ENCODE measurements around the gene UVSSA. TPM values are rescaled to one million over a fixed set of nuclear protein-coding genes. Genes with fewer than 3 reads are reported as not detected.

Gene UVSSA
- total and polyA plus RNA-seq, 2 donors (not counting 1 experiment from before 2014, with no cell fraction given) = 4.6 to 7.6 TPM

DNA sequence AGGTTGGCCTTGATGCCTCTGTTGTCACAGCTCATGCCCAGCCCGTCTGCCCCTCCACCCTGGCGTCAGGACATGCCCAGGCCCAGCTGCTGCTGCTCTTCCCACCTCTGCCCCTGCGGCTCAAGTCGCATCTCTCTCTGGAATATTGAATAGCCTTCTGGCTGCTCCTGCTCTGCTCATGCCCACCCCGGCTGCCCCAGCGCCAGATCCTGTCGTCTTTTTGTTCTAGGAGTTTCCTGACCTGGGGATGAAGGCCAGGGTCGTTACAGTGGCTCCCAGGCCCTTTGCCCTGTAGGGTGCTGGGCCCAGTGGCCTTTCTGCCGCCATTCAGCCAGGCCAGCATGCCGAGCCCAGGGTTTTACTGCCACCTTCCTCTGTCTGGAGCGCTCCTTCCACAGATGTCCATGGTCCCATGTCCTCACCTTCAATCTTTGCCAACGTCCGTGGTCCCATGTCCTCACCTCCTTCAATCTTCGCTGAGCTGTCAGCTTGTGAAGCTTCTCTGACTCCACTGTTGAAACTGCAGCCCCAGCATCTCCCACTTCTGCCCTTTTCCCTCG is 47.6 kb upstream of the UVSSA start:
- peaks cover 10% of the 10 kb centered on the region for H3K36me3 ChIP-seq (ENCODE audit: control insufficient read depth, insufficient read depth, low read length)
- no peak overlapping the region for H3K4me3 ChIP-seq (replicated peaks in 1 of 4; ENCODE audit: control extremely low read depth in 1 of 4, insufficient read depth in 1 of 4, low read depth in 3 of 4, low read length in 4 of 4)
- H2AFZ ChIP-seq (ENCODE audit: low read length) = no peak overlapping the region
- TF ChIP-seq EZH2 (IDR thresholded peaks at IDR 0.05; ENCODE audit: low read length, missing control alignments) = no peak
- TF ChIP-seq, protein P1, sequence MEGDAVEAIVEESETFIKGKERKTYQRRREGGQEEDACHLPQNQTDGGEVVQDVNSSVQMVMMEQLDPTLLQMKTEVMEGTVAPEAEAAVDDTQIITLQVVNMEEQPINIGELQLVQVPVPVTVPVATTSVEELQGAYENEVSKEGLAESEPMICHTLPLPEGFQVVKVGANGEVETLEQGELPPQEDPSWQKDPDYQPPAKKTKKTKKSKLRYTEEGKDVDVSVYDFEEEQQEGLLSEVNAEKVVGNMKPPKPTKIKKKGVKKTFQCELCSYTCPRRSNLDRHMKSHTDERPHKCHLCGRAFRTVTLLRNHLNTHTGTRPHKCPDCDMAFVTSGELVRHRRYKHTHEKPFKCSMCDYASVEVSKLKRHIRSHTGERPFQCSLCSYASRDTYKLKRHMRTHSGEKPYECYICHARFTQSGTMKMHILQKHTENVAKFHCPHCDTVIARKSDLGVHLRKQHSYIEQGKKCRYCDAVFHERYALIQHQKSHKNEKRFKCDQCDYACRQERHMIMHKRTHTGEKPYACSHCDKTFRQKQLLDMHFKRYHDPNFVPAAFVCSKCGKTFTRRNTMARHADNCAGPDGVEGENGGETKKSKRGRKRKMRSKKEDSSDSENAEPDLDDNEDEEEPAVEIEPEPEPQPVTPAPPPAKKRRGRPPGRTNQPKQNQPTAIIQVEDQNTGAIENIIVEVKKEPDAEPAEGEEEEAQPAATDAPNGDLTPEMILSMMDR (conservative IDR thresholded peaks at IDR 0.05 in 1 of 2, IDR thresholded peaks at IDR 0.05 in 1 of 2; ENCODE audit: low read depth in 1 of 2, low read length in 2 of 2) = no peak
- no peaks in the 10 kb centered on the region for H3K27me3 ChIP-seq (ENCODE audit: control insufficient read depth, insufficient read depth, low read length)
- no peak overlapping the region for H3K9ac ChIP-seq (ENCODE audit: insufficient read depth, low read length)
- no peaks in the 10 kb centered on the region for H3K9me3 ChIP-seq (ENCODE audit: control insufficient read depth, insufficient read depth, low read depth, low read length)
- H3K79me2 ChIP-seq (ENCODE audit: control insufficient read depth, insufficient read depth, low read length) = peaks cover 73% of the 10 kb centered on the region
- H3K4me1 ChIP-seq (ENCODE audit: control insufficient read depth, extremely low read depth, insufficient read depth, low read length) = no peaks in the 10 kb centered on the region
- no peak overlapping the region for H3K27ac ChIP-seq (ENCODE audit: insufficient read depth, low read length)
- no peak overlapping the region for H3K4me2 ChIP-seq (ENCODE audit: extremely low read depth, insufficient read depth, low read length)
- H4K20me1 ChIP-seq (ENCODE audit: control insufficient read depth, extremely low read depth, insufficient read depth, low read length) = no peaks in the 10 kb centered on the region
- no peak for DNase-seq (ENCODE audit: low read depth in 2 of 2)

DNA sequence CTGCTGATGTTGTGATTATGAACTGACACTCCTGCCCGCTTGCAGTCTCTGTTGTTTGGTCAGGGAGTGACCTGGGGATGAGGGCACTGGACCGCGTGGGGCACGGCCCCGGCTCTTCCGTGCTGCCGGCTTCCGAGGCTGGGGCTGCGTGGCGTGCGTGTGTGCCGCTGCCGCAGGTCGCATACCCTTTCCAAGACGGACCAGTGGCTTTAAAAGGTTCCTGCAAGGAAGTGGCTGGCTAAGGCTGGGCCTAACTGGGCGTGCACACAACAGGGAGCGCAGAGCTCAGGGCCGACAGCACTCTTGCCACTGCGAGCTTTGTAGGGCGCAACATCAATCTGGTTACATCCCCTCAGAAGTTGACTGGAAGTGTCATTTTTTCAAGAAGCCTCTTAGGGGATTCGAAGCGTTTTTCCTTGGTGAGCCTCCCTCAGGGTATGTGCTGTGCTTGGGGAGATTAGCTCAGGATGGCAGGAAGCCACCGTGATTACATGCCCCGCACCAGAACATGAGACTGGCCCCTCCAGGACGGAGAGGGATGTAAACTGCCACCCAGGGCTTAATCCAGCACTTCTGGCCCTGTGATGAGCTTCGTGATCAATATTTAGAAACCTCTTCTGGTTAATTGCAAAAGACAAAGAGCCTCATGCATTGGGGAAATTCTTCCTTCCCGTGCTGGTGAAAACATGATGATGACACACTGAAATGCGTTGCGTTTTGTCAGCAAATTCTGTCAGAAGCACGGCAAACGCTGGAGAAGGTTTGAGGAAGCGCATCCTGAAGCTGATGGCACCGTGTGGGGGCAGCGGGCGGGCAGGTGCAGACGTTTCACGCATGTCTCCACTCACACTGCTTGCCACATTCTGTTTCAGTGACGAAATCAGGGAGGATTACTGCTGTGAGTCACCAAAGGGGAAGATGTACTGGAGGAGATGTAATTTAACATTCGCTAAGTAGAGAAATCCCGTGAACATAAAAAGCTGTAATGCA is 46.2 kb upstream of the UVSSA start:
- Histone ChIP-seq H3K9me3 (ENCODE audit: control insufficient read depth, insufficient read depth, low read depth, low read length) (no peaks in the 10 kb centered on the region), H3K27me3 (ENCODE audit: control insufficient read depth, insufficient read depth, low read length) (no peaks in the 10 kb centered on the region), H3K9ac (ENCODE audit: insufficient read depth, low read length) (no peak overlapping the region), H3K4me2 (ENCODE audit: extremely low read depth, insufficient read depth, low read length) (no peak overlapping the region), H3K79me2 (ENCODE audit: control insufficient read depth, insufficient read depth, low read length) (peaks cover 71% of the 10 kb centered on the region), H3K27ac (ENCODE audit: insufficient read depth, low read length) (no peak overlapping the region), H3K4me3 (replicated peaks in 1 of 4; ENCODE audit: control extremely low read depth in 1 of 4, insufficient read depth in 1 of 4, low read depth in 3 of 4, low read length in 4 of 4) (no peak overlapping the region), H2AFZ (ENCODE audit: low read length) (no peak overlapping the region), H3K36me3 (ENCODE audit: control insufficient read depth, insufficient read depth, low read length) (peaks cover 10% of the 10 kb centered on the region), H4K20me1 (ENCODE audit: control insufficient read depth, extremely low read depth, insufficient read depth, low read length) (no peaks in the 10 kb centered on the region), H3K4me1 (ENCODE audit: control insufficient read depth, extremely low read depth, insufficient read depth, low read length) (no peaks in the 10 kb centered on the region)
- peak; percentile 61 to 71 for DNase-seq (ENCODE audit: low read depth in 2 of 2)
- no peak for TF ChIP-seq EZH2 (IDR thresholded peaks at IDR 0.05; ENCODE audit: low read length, missing control alignments)
- TF ChIP-seq, protein P1 (conservative IDR thresholded peaks at IDR 0.05 in 1 of 2, IDR thresholded peaks at IDR 0.05 in 1 of 2; ENCODE audit: low read depth in 1 of 2, low read length in 2 of 2) = no peak

DNA sequence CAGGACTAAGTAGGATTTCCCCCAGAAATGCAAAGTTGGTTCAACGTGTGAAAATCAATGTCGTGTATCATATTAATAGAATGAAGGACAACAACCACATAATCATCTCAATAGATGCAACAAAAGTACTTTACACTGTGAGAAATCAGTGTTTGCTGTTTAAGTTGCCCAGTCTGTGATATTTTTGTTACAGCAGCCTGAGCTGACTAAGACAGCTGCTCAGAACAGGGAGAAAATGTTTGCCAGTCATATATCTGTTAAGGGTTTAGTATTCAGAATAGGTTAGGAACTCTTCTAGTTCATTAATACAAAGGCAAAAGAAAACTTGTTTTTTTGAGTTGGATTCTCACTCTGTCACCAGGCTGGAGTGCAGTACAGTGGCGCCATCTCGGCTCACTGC is 44.8 kb upstream of the UVSSA start:
- Histone ChIP-seq H3K79me2 (ENCODE audit: control insufficient read depth, insufficient read depth, low read length) (peaks cover 71% of the 10 kb centered on the region), H4K20me1 (ENCODE audit: control insufficient read depth, extremely low read depth, insufficient read depth, low read length) (no peaks in the 10 kb centered on the region), H3K27ac (ENCODE audit: insufficient read depth, low read length) (no peak overlapping the region), H3K4me3 (replicated peaks in 1 of 4; ENCODE audit: control extremely low read depth in 1 of 4, insufficient read depth in 1 of 4, low read depth in 3 of 4, low read length in 4 of 4) (no peak overlapping the region), H3K27me3 (ENCODE audit: control insufficient read depth, insufficient read depth, low read length) (no peaks in the 10 kb centered on the region), H2AFZ (ENCODE audit: low read length) (no peak overlapping the region), H3K36me3 (ENCODE audit: control insufficient read depth, insufficient read depth, low read length) (peaks cover 10% of the 10 kb centered on the region), H3K9ac (ENCODE audit: insufficient read depth, low read length) (no peak overlapping the region), H3K4me2 (ENCODE audit: extremely low read depth, insufficient read depth, low read length) (no peak overlapping the region), H3K4me1 (ENCODE audit: control insufficient read depth, extremely low read depth, insufficient read depth, low read length) (no peaks in the 10 kb centered on the region), H3K9me3 (ENCODE audit: control insufficient read depth, insufficient read depth, low read depth, low read length) (no peaks in the 10 kb centered on the region)
- TF ChIP-seq, protein P1 (conservative IDR thresholded peaks at IDR 0.05 in 1 of 2, IDR thresholded peaks at IDR 0.05 in 1 of 2; ENCODE audit: low read depth in 1 of 2, low read length in 2 of 2) = no peak
- TF ChIP-seq EZH2 (IDR thresholded peaks at IDR 0.05; ENCODE audit: low read length, missing control alignments) = no peak
- no peak for DNase-seq (ENCODE audit: low read depth in 2 of 2)

All from fibroblast of lung (primary cell).